NCI-H146 (cell line): ENCODE results near the gene DAAM2.

Experiments used
- DNase-seq: peaks from one replicate; lab custom pipeline; 2025; lab: John Stamatoyannopoulos, UW

DAAM2 gene

GRCh38 chr6:39787322-39787721, 4.9 kb upstream of the DAAM2 start:
- no peak for DNase-seq

- no peak for DNase-seq
Measured at GRCh38 chr6:39790772-39791171, 1.4 kb upstream of the DAAM2 start.

DNA sequence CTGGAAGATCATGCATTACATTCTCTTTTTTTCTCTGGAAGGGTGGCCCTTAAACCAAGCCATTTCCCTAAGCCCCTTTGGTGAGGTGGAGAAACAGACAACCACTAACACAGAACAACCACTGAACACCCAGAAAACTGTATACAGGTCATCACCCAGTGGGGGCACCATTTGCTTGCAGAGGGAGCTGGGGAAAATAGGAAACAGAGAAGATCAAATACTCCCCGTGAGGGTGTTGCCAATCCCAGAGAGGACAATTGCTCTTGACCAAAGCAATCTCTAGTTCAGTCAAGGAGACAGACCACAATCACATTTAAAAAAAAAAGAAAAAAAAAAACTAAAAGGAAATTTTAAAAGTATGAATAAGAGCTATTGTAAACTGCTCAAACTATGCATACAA, 865 bp upstream of the DAAM2 start:
- peak; percentile 7 for DNase-seq

DNA sequence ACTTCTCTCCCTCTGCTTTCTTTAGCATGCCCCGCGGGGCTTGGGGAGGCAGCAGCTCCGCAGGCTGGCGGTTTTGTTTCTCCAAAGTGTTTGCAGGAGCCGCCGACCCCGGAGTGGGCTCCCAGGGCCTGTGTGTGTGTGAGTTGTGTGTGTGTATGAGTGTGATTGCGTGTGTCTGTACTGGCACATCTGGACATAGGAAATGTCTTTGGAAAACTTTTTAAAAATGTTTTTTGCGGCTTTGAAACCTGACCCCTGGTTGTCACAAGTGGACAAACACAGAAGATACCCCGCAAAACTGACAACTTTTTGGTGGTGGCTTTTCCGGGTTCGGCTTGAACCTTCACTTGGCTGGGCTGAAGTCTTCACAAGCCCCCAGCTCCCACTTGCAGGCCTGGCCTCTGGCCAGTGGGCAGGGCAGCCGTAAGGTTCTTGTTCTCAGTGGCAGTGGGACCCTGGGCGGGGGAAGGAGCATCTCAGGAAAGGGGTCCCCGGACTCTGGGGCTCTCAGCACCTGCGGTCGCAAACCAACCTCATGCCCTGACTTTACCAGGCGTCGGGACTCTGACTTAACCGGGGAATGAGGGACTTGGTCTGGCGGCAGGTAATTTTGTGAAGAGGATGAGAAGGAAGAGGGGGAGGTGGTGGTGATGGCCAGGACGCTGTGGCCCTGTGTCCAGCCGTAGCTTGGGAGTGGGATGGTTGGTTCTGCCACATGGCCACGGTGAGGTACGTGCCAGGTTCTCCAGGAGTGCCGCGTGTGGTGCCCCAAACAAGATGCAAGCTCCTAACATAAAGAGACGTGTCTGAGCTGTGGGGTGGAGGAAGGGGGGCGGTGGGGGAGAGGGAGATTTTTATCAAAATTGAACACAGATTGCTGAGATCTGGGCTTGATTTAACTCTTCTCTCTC, 619 bp downstream of the DAAM2 start:
- no peak for DNase-seq

- DNase-seq: no peak
Measured at GRCh38 chr6:39793516-39793915, 1.3 kb downstream of the DAAM2 start.

- DNase-seq: no peak
Measured at GRCh38 chr6:39794231-39794630, 2.1 kb downstream of the DAAM2 start.

DNA sequence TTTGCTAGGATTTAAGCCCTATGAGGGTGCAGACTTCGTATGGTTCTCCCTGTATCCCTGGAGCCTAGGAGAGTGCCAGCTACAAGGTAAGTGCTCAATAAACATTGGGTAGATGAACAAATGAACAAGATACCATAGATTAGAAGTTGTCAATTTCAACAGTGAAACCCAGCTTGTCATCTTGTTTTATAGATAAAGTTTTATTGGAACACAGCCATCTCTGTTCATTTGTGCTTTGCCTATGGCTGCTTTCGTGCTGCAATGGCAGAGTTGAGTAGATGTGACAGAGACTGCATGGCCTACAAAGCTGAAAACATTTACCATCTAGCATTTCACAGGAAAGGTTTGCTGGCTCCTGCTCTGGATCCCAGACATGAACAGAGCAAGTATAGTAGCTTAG, 5.6 kb downstream of the DAAM2 start:
- no peak for DNase-seq

DNA sequence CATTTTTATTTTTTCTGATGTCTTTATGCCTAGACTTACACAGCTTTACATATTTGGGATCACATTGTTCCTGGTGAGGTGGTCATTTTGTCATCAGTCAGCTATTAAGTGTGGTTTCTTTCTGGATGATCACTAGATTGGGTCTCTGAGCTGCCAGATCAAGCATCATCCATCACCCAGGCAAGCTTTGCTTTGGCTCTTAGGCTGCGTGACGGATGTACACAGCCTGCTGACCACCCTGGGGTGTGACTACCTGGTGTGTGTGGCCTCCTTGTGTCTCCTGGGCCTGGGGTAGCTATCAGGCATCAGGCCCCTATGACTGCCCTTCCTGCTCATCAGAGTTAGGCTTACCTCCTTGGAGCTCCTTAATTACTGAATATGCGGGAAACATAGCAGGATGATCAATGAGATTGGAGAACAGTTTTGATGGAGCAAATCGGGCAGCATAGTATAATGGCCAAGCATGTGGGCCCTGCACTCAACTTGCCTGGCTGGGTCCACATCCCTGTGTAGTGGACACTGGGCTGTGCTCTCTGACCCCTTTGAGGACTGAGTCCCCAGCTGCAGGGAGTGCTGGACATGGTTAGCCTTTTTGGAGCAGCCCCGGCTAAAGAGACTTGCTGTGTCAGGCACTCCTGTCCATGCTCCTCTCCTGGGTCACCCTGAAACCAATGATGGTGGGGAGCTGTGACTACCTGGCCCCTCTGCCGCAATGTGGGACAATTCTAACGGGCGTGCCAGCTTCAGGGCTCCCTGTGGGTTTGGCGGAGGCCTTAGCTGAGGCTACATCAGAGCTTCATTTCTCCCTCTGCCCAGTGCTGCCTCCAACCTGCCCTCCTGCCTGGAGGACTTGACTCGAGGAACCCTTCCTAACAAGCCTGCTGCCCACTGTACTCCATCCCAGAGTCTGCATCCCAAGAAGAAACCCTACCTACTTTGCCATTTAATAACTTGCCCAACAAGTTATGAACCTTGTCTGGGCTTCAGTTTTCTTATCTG, 8.2 kb downstream of the DAAM2 start:
- DNase-seq: no peak

GRCh38 chr6:39801456-39802251, 9.5 kb downstream of the DAAM2 start:
- no peak for DNase-seq

- no peak for DNase-seq
Measured at GRCh38 chr6:39803872-39804271, 11.7 kb downstream of the DAAM2 start.

GRCh38 chr6:39804466-39805065, 12.4 kb downstream of the DAAM2 start:
- DNase-seq: no peak

- no peak for DNase-seq
Measured at GRCh38 chr6:39806278-39806677, 14.1 kb downstream of the DAAM2 start.

- no peak for DNase-seq
Measured at GRCh38 chr6:39808346-39808745, 16.2 kb downstream of the DAAM2 start.

DNA sequence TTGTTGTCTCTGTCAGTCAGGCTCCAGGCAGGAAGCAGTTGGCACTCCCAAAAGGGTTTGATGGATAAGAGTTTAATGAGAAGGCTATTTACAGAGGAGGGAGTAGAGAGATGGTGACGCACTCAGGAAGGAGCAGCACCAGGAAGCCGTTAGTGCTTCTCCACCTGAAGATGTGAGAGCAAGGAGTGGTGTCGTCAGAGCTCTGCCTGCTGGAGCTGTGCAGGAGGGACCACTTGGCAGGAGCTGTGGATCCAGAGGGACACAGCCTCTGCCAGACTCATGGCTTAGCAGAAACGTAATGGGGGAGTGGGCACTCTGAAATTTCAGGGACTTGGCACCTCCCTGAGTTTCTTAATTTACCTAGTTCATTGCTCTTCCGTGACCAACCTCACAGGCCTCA, 16.8 kb downstream of the DAAM2 start:
- DNase-seq: no peak

- DNase-seq: no peak
Measured at GRCh38 chr6:39811835-39812345, 19.7 kb downstream of the DAAM2 start.

GRCh38 chr6:39812496-39812852, 20.3 kb downstream of the DAAM2 start:
- no peak for DNase-seq

- no peak for DNase-seq
Measured at GRCh38 chr6:39812853-39813533, 20.8 kb downstream of the DAAM2 start.

DNA sequence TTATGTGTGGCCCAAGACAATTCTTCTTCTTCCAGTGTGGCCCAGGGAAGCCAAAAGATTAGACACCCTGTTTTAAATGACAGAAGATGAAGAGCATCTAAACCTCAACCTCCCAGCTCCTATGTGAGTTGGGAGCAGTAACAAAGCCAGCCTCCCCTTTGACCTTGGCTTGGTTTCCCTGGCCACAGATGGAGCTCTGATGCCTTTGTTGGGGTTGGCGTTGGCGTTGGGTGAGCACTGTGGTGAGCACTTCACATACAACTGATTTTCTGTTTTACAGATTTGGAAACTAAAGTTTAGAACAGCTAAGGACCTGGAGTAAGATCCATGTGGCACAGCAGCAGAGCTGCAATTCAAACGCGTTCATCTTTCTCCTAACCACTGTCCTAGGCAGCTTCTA, 22.1 kb downstream of the DAAM2 start:
- no peak for DNase-seq

DNA sequence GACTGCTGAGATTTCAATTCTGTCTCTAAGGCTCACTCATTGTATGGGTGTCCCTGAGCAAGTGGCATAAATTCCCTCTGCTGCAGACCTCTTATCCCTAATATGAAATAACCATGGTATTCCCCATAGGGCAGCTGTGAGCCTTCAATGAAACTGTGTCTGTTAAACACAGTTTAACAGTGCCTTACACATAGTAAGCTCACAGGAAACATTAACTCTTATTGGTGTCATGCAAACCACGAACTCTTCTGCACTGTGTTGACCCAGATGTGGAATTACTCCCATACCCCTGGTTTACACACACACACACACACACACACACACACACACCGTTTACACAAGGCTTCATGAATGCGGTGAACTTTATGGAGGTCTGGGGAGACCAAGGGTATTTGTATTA, 23.2 kb downstream of the DAAM2 start:
- no peak for DNase-seq

DNA sequence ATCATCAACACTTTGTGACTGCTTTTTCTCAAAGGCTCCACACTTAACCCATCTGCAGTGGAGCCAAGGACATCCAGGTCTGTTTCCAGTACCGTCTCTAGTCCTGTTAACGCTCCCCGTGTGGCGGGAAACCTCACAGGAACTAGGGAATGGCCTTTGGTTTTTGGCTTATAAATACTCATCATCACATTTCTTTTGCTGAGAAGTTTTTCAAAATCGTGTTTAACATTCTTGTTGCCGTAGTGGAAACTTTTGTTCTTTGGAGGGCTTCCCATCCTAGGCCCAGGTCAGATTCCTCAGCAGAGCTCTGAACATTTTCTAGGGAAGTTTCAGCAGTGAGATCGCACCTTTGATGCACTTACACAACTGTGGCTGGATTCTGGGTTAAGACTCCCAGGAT, 24.6 kb downstream of the DAAM2 start:
- no peak for DNase-seq

GRCh38 chr6:39818695-39819094, 26.5 kb downstream of the DAAM2 start:
- DNase-seq: no peak
